Thoracic aorta endothelial cell (primary cell): Measurements from ENCODE around the gene TNIP2. TPM values are rescaled to one million over a fixed set of nuclear protein-coding genes. Genes with fewer than 3 reads are reported as not detected.

Experiments used
- total RNA-seq: library from RNA; depleted of rRNA; stranded (reverse); fragments of >200 nt; gene quantifications from 2 replicates; pipeline ENCODE4 v1.2.3, GENCODE V29; 2012

TNIP2 gene
- total RNA-seq = 62.5 and 63.4 TPM in 2 replicates

GRCh38 chr4:2755821-2756690 lies at the start of gene TNIP2:
TNIP2 (minus strand) TSS chr4:2756336; CDS start chr4:2756289, 47 bp downstream.

GRCh38 chr4:2792711-2793585 lies 36.8 kb upstream of the TNIP2 start, which contains the start of gene SH3BP2:
SH3BP2 (plus strand) TSS chr4:2793085; CDS start chr4:2820618, 27,533 bp downstream.

Other genes starting within 250 kb of the TNIP2 start
- gene FAM193A, start 219.7 kb downstream of the TNIP2 start, total RNA-seq = 24.7 and 26.6 TPM in 2 replicates
- gene SH3BP2, start 36.7 kb upstream of the TNIP2 start, total RNA-seq = 46.3 and 64.5 TPM in 2 replicates
- 210 and 212 TPM in 2 replicates for gene ADD1, start 87.5 kb upstream of the TNIP2 start, total RNA-seq
- gene NOP14, start 207.1 kb upstream of the TNIP2 start, total RNA-seq = 51.0 and 52.1 TPM in 2 replicates
- gene GRK4, start 207.2 kb upstream of the TNIP2 start, total RNA-seq = 4.6 and 5.2 TPM in 2 replicates